ENCODE results near the gene SLC35F1.

DNA sequence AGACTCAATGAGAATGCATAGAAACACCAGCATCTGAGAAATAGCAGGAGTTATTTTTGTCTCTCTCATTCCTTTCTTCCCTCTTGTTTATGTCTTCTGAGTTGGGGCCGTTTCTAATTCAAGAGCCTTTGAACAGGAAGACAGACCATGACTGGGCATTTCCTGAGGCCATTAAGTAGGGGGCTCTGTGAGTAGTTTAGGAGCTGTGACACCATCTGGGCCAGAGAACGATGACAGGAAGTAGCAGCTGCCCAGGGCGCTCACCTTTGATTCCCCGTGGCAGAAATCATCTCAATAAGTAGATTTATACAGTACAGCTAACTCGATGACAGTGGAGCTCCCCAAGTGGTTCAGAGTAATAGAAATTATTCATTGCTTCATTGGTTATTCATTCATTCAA, 342.6 kb downstream of the SLC35F1 start:
- TF ChIP-seq, protein P1, sequence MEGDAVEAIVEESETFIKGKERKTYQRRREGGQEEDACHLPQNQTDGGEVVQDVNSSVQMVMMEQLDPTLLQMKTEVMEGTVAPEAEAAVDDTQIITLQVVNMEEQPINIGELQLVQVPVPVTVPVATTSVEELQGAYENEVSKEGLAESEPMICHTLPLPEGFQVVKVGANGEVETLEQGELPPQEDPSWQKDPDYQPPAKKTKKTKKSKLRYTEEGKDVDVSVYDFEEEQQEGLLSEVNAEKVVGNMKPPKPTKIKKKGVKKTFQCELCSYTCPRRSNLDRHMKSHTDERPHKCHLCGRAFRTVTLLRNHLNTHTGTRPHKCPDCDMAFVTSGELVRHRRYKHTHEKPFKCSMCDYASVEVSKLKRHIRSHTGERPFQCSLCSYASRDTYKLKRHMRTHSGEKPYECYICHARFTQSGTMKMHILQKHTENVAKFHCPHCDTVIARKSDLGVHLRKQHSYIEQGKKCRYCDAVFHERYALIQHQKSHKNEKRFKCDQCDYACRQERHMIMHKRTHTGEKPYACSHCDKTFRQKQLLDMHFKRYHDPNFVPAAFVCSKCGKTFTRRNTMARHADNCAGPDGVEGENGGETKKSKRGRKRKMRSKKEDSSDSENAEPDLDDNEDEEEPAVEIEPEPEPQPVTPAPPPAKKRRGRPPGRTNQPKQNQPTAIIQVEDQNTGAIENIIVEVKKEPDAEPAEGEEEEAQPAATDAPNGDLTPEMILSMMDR (optimal IDR thresholded peaks at IDR 0.05 in 1 of 3, IDR thresholded peaks at IDR 0.05 in 1 of 3, conservative IDR thresholded peaks at IDR 0.05 in 1 of 3; ENCODE audit: extremely low read depth in 1 of 3, insufficient read depth in 2 of 3, low read length in 3 of 3): no peak
- no peak for TF ChIP-seq EZH2 (IDR thresholded peaks at IDR 0.05; ENCODE audit: low read length)
